Activated naive CD4-positive, alpha-beta T cell treated with anti-CD3 and anti-CD28 coated beads, Interleukin-2, amount 50 U/mL, for 72 hours (primary cell): ENCODE data around the gene C19orf47. TPM values are rescaled to one million over a fixed set of nuclear protein-coding genes. Genes with fewer than 3 reads are reported as not detected.

ENCODE experiments used
- ATAC-seq, 2 donors: fragments of 150-1000 bp; cut with Tn5 transposase; 2 replicates each; pipeline ENCODE4 v1.10.0; 2021; ENCODE audit warnings: mild to moderate bottlenecking in 2 of 2, moderate library complexity in 2 of 2
- DNase-seq, 2 donors: peaks; one replicate each; pipeline ENCODE4 v3.0.0; 2021 to 2022; ENCODE audit warnings: low spot score in 2 of 2
- H3K27ac Mint-ChIP-seq, 2 donors: one replicate each; pipeline ENCODE4 v1.8.0; 2022; ENCODE audit warnings: mild to moderate bottlenecking in 2 of 2, mixed read lengths in 2 of 2
- H3K36me3 Mint-ChIP-seq, 2 donors: one replicate each; pipeline ENCODE4 v1.8.0; 2022; ENCODE audit warnings: mixed read lengths in 2 of 2
- H3K9me3 Mint-ChIP-seq, 2 donors: one replicate each; pipeline ENCODE4 v1.8.0; 2022; ENCODE audit warnings: mixed read lengths in 2 of 2
- total RNA-seq, 2 donors: library from RNA; stranded (reverse); gene quantifications; one replicate each; pipeline ENCODE4 v1.2.3, GENCODE V29; 2022

Gene C19orf47
- total RNA-seq, 2 donors from 2014 or later = 18.9 to 24.1 TPM

DNA sequence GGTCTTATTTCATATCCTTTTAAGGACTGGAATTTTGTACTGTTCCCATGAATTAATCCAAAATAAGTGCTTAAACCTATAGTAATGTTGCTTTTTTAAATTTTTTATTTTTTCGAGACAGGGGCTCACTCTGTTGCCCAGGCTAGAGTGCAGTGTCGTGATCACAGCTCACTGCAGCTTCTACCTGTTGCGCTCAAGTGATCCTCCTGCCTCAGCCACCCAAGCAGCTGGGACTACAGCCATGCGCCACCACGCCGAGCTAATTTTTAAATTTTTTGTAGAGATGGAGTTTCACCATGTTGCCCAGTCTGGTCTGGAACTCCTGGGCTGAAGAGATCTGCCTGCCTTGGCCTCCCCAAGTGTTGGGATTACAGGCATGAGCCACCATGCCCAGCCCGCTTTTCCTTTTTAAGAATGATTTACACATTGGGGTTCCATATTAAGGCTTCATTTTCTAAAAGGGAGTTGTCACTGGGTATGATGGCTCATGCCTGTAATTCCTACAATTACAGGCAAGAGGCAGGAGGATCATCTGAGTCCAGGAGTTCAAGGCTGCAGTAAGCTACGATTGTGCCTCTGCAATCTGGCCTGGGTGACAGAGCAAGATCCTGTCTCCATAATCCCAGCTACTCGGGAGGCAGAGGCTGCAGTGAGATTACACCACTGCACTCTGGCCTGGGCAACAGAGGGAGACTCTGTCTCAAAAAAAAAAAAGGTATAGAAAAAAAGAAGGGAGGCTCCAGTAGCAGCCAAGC lies 34.8 kb downstream of the C19orf47 start:
- H3K9me3 Mint-ChIP-seq = no peaks in the 10 kb centered on the region
- H3K27ac Mint-ChIP-seq = peak overlapping the region; percentile 49 to 60
- no peak for DNase-seq
- no peak for ATAC-seq
- H3K36me3 Mint-ChIP-seq = no peaks in the 10 kb centered on the region

DNA sequence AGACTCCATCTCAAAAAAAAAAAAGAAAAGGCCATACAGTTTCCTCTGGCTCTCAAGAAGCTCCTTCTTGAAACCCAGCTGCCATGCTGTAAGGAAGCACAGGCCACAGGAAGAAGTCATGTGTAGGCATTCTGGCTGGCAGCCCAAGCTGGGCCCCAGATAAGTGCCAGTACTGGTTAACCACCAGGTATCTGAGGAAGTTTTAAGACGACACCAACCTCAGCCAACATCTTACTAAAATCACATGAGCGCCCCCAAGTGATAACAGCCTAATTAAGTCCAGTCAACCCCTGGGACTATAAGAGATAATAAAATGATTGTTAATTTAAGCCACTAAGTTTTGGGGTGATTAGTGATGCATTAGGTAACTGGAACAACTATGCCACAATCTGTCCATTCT lies 35.7 kb downstream of the C19orf47 start:
- H3K36me3 Mint-ChIP-seq = no peaks in the 10 kb centered on the region

DNA sequence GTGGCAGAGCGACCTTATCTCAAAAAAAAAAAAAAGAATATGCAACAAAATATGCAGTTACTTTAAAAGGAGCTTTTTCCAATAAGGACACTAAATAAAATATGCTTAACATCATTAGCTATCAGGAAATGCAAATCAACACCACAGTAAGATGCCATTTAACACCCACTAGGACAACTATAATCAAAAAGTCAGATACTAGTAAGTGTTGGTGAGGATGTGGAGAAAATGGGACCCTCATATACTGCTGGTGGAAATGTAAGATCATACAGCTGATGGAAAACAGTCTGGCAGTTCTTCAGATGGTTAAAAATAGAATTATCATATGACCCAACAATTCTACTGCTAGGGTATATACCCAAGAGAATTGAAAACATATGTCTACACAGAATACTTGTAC lies 38.5 kb downstream of the C19orf47 start:
- H3K27ac Mint-ChIP-seq = no peak overlapping the region
- DNase-seq (no peak), ATAC-seq (no peak)
- no peaks in the 10 kb centered on the region for H3K9me3 Mint-ChIP-seq
- no peaks in the 10 kb centered on the region for H3K36me3 Mint-ChIP-seq

More for the DNA sequence above, 35.7 kb downstream of the C19orf47 start:
- ATAC-seq = no peak
- Mint-ChIP-seq H3K9me3 (no peaks in the 10 kb centered on the region), H3K27ac (peak overlapping the region in 1 of 2 donors; percentile 60)
- DNase-seq = no peak

DNA sequence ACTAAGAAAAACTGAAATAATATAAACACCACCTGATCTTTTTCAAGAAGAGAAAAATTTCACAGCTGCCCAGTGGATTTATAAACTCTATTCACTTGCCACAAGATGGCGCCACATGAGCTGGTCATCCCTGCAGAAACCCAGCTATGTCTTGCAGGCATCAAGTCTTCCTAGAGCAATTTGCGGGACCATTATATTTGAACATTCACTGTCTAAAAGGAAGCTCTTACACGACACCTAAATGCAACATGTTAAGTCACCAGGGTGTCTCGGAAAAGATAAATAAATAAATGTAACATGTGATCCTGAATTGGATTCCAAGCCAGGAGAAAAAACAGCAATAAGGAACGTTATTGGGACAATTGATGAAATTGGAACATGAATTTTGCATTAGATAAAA lies 42.8 kb downstream of the C19orf47 start:
- no peaks in the 10 kb centered on the region for H3K9me3 Mint-ChIP-seq
- peak in 1 of 2 donors; percentile 78 for DNase-seq
- H3K27ac Mint-ChIP-seq = no peak overlapping the region
- peak; percentile 67 to 72 for ATAC-seq
- H3K36me3 Mint-ChIP-seq = no peaks in the 10 kb centered on the region

DNA sequence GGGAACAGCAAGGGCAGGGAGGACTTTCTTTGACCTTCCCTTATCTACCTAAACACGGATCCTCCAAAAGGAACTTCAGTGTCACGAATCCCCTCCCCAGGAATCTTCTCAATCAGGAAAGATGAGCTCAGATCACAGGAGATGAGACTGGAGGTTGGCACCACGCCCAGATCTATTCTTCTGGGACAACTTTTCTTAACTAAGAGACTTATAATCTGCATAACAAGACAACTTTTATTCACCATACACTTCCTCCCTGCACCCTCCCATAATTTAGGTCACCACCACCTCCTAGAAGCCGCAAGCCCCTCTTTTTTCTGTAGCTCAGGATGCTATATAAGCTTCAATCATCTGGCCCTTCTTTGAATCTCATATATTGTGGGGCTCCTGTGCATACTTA lies 43.9 kb downstream of the C19orf47 start:
- no peak for DNase-seq
- H3K9me3 Mint-ChIP-seq = no peaks in the 10 kb centered on the region
- no peaks in the 10 kb centered on the region for H3K36me3 Mint-ChIP-seq
- no peak overlapping the region for H3K27ac Mint-ChIP-seq
- no peak for ATAC-seq

DNA sequence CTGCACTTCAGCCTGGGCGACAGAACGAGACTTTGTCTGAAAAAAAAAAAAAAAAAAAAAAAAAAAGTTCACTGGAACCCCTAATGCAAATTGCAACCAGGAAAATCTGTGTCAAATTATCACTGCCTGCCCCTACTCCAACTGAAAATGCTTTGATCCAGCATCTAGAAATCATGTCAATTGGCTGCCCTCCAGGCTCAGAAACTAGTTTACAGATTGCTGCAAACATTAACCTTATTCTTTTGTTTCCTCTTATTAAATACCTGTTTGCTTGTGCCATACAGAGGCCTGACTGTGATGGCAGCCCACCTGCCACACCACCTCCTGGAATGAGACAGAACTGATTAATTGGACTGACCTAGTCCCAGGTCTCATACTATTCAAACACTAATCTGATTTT lies 44.4 kb downstream of the C19orf47 start:
- no peaks in the 10 kb centered on the region for H3K36me3 Mint-ChIP-seq
- ATAC-seq (no peak), DNase-seq (no peak)
- no peak overlapping the region for H3K27ac Mint-ChIP-seq
- H3K9me3 Mint-ChIP-seq = no peaks in the 10 kb centered on the region

DNA sequence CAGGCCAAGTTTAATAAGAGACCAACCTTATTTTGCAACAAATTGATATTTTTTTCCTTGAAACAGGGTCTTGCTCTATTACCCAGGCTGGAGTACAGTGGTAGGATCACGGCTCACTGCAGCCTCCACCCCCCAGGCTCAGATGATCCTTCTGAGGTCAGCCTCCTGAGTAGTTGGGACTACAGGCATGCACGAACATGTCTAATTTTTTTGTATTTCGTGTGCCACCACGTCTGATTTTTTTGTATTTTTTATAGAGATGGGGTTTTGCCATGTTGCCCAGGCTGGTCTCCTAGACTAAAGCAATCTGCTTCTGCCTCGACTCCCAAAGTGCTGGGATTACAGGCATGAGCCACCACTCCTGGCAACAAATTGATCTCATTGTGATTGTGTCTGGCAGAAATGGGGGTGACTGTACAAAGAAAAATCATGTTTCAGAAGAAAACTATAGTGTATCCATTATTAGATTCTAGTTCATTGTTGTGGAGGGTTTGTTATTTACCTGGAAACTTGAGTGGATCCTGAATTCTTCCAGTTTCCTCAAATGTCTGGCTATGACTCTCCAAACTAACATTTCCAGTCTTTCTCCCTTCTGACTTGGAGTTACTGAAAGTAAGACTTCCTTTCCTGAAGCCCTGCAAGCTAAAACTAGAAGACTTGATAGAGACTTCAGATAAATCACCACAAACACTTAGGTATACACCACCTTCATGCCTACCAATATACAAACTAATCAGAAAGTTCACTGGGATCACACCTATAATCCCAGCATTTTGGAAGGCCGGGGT lies 45.8 kb downstream of the C19orf47 start:
- Mint-ChIP-seq H3K36me3 (no peaks in the 10 kb centered on the region), H3K9me3 (no peaks in the 10 kb centered on the region), H3K27ac (no peak overlapping the region)
- ATAC-seq = no peak
- no peak for DNase-seq

DNA sequence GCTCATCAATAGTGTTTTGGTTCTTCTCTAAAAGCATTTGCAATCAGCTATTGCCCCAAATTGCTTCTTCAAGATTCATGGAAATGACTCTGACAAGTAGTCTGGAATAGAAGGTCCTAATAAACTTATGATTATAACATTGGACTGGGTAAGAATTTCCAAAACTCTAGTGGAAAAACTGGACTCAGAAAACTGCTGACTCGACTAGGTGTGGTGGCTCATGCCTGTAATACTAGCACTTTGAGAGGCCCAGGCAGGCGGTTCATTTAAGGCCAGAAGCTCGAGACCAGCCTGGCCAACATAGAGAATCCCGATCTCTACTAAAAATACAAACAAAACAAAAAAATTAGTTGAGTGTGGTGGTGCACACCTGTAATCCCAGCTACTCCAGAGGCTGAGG lies 47.5 kb downstream of the C19orf47 start:
- no peak for DNase-seq
- Mint-ChIP-seq H3K27ac (no peak overlapping the region), H3K36me3 (no peaks in the 10 kb centered on the region), H3K9me3 (no peaks in the 10 kb centered on the region)
- ATAC-seq = no peak

DNA sequence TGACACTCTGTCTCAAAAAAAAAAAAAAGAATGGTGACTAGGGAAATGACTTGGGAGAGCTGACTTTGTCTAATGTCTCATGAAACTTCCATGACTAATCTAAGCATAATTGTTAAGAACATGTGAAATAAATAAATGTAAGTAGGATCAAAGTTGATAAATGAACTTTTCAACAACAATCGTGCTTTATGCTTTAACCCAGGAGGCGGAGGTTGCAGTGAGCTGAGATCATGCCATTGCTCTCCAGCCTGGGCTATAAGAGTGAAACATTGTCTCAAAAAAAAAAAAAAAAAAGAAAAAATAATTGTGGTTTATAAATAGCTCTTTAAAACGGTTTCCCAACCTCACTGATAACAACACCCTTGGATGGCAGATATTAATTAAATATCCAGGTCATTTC lies 50.2 kb downstream of the C19orf47 start:
- H3K36me3 Mint-ChIP-seq = no peaks in the 10 kb centered on the region
- H3K9me3 Mint-ChIP-seq = no peaks in the 10 kb centered on the region
- DNase-seq (no peak), ATAC-seq (no peak)
- no peak overlapping the region for H3K27ac Mint-ChIP-seq

DNA sequence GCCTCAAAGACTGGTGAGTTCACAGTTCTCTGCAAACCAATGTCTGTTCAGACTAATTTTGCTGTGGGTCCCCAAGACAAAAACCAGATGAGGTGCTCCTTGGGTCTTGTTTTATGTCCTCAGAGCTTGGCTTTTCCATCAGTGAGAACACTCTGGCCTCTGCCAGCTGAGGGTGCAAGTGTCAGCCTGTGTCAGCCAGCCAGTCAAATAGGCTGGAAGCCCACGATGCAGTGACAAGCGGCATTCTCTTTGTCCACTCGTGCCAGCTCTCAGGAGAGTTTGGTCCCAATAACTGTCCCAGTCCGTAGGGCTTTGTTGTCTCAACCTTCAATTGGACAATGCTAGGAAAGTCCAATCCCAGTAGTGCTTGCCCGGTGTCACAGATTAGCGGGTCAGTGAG lies 53.6 kb downstream of the C19orf47 start:
- ATAC-seq = no peak
- no peak for DNase-seq
- Mint-ChIP-seq H3K9me3 (no peaks in the 10 kb centered on the region), H3K27ac (no peak overlapping the region), H3K36me3 (no peaks in the 10 kb centered on the region)

DNA sequence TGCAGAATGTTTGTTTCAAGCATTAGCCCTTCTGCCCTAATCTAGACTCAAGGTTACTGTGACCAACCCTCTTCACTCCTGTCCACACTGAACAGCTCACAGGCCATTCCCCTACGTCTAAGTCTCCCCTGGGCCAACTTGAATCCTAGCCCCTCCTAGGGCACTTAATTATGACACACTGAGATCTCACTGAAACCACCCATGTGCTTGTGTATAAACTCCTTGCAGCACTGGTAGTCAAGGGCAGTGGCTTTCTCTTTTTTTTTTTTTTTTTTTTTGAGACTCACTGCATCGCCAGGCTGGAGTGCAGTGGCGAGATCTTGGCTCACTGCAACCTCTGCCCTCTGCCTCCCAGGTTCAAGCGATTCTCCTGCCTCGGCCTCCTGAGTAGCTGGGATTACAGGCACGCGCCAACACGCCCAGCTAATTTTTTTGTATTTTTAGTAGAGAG lies 61.2 kb downstream of the C19orf47 start:
- no peaks in the 10 kb centered on the region for H3K9me3 Mint-ChIP-seq
- no peak for DNase-seq
- no peak for ATAC-seq
- peaks cover 7 to 12% of the 10 kb centered on the region in 2 donors for H3K36me3 Mint-ChIP-seq
- H3K27ac Mint-ChIP-seq = peak overlapping the region; percentile 99 to 100

DNA sequence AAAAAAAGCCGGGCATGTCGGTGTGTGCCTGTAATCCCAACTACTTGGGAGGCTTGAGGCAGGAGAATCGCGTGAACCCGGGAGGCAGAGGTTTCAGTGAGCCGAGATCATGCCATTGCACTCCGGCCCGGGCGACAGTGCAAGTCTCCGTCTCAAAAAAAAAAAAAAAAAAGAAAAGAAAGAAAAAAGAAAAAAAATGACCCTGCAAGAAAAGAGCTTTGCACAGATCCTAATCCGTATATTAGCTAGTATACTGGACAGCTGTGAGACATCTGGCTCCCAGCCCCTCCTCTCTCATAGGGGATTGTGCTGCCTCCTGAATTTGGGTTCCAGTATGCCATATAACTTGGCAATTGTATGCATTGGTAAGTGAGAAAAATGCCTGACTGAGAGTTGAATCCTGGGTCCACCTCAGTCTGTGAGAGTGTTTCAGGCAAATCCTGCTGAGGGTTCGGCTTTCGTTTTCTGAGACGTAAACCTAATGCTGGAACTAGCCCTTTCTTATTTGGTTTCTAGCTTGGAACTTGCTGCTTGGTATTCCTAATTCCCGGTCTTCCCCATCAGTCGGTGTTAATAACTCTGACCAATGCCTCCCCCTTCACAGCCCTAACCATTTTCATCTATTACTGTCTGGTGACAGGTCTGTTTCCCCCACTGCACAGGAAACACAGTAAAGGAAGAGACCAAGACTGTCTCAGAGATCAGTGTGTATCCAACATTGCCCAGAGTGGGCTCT lies 61.8 kb downstream of the C19orf47 start:
- Mint-ChIP-seq H3K36me3 (peaks cover 7 to 12% of the 10 kb centered on the region in 2 donors), H3K9me3 (no peaks in the 10 kb centered on the region), H3K27ac (peak overlapping the region; percentile 99 to 100)
- DNase-seq (no peak), ATAC-seq (no peak)

DNA sequence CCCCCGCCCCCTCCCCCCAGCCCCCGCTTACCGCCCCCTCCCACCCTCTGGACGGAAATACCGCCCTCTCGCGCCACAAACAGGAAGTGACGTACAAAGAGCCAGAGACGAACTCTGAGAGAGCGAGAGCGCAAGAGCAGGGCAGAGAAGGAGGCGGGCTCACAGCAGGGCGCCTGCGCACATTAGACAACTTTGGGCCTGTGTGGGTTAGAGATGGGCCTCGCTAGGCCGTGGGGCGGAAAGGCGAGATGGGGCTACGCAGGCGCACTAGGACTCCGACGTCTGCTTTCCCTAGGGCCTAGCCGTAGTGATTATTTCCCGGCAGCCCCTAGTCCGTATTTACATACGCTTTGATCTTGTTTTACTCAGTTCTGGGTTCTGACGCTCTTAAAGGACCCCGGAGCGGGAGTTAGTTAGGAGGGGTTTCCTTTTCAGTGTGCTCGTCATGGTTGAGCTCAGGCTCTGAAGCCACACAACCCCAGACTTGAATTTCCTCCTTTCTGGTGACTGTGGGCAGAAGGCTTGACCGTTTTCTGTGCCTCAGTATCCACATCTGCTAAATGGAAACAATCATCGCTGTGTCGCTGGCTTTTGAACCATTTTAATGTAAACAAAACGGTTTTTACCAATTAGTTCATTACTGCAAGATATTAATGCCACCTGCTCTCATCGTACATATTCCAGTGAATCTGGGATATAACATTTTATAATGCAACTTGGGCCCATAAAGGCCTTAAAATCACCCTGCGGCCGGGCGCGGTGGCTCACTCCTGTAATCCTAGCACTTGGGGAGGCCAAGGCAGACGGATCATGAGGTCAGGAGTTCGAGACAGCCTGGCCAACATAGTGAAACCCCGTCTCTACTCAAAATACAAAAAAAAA lies 62.6 kb downstream of the C19orf47 start:
- Mint-ChIP-seq H3K36me3 (peaks cover 7 to 12% of the 10 kb centered on the region in 2 donors), H3K27ac (peak overlapping the region; percentile 99 to 100), H3K9me3 (no peaks in the 10 kb centered on the region)
- ATAC-seq (peak; percentile 86 to 91), DNase-seq (peak; percentile 94 to 99)

DNA sequence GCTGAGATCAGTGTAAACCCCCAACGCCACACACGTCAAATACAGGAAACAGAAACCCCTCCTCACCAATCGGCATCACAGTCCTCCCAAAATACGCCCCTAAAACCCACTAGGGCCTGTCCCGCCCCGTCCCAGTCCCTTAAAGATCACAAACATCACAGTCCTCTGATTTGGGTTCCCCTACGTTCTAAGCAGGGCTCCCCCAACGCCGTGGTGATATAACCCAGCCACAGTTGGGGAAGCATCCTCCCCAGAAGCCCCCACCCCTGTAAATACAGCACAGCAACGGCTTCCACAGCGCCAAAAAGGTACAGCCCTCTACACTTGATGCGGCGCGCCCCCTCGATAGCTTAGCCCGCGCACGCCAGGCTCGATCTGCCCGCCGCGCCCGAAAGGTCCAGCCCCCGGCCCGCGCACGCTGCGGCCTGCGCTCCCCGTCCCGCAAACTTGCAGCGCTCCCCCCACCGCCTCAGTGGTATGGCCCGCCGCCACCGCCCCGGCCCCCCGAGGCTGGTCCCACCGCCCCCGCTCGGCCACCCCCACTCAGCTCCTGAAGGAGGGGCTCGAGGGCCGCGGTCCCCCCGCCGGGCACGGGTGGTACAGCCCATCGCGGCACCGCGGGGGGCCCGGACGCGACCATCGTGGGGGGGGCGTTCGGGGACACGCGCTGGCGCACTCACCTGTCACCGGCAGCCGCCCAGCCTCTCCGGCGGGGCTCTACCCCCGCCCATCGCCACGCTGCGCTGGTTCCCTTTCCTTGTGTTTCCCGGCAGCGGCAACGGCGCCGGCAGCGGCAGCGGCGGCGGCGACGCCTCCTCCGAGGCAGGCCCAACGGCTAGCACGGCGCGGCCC lies 63.5 kb downstream of the C19orf47 start, which contains the start of gene AKT2:
AKT2 (minus strand) TSS at position 845 of the 852 bp plus-strand sequence. CDS start 20,078 bp downstream, outside the sequence.
- Mint-ChIP-seq H3K9me3 (no peaks in the 10 kb centered on the region), H3K27ac (peak within 1 kb of the TSS; percentile 99 to 100), H3K36me3 (peaks cover 7 to 12% of the 10 kb centered on the region in 2 donors)
- peak; percentile 64 to 65 for ATAC-seq
- peak; percentile 73 to 79 for DNase-seq

DNA sequence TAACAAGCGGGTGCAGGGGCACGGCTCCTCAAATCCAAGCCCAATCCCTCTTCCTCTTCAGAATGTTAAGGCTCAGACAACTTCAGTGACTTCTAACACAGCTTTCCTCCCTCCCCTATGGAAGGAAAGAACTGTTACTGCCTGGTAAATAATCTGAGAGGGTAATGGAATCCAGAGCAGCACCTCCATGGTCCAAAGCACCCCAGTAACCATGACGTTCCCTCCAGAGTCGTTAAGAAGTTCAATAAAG lies 64.0 kb downstream of the C19orf47 start:
- Mint-ChIP-seq H3K27ac (peak overlapping the region; percentile 98 to 99), H3K9me3 (no peaks in the 10 kb centered on the region), H3K36me3 (peaks cover 7 to 12% of the 10 kb centered on the region in 2 donors)
- ATAC-seq = no peak
- no peak for DNase-seq
